Measurements from ENCODE around the gene ZNF552. TPM values are rescaled to one million over a fixed set of nuclear protein-coding genes. Genes with fewer than 3 reads are reported as not detected.
"Not testable (repeated sequence)": the region's sequence is repeated elsewhere in the genome, so short reads cannot be mapped to it uniquely, and the experiment has no call there.

The ZNF552 gene
- total and polyA plus RNA-seq, 8 donors, result 3.4 to 5.8 (median 4.1) TPM

DNA sequence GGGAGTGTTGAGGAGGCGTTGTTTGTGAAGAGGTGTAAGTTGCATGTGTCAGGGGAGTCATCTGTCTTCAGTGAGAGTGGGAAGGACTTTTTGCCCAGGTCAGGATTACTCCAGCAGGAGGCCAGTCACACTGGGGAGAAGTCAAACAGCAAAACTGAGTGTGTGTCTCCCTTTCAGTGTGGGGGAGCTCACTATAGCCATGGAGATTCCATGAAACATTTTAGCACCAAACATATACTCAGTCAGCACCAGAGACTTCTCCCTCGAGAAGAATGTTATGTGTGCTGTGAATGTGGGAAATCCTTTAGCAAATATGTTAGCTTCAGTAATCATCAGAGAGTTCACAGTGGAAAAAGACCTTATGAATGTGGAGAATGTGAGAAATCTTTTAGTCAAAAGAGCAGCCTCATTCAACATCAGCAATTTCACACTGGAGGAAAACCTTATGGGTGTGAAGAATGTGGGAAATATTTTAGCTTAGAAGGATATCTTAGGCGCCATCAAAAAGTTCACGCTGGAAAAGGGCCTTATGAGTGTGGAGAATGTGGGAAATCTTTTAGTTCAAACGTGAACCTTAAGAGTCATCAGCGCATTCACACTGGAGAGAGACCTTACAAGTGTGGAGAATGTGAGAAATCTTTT, 26.5 kb upstream of the ZNF552 start:
- DNase-seq (no peak), FAIRE-seq (no peak), ATAC-seq (no peak)
- WGBS, 2 donors, result 73 to 87% methylated on average over 6 of the region's 6 CpGs
- intact Hi-C loops (cut with DNase I), result no loop called here
- Histone ChIP-seq H3K36me3 (peaks cover 0 to 7% (median 6%) of the 10 kb centered on the region in 3 donors), H3K9me3 (no peaks in the 10 kb centered on the region), H3K4me3 (no peak overlapping the region), H3K27me3 (no peaks in the 10 kb centered on the region), H3K4me1 (no peaks in the 10 kb centered on the region), H3K27ac (no peak overlapping the region)
- TF ChIP-seq, protein P1, sequence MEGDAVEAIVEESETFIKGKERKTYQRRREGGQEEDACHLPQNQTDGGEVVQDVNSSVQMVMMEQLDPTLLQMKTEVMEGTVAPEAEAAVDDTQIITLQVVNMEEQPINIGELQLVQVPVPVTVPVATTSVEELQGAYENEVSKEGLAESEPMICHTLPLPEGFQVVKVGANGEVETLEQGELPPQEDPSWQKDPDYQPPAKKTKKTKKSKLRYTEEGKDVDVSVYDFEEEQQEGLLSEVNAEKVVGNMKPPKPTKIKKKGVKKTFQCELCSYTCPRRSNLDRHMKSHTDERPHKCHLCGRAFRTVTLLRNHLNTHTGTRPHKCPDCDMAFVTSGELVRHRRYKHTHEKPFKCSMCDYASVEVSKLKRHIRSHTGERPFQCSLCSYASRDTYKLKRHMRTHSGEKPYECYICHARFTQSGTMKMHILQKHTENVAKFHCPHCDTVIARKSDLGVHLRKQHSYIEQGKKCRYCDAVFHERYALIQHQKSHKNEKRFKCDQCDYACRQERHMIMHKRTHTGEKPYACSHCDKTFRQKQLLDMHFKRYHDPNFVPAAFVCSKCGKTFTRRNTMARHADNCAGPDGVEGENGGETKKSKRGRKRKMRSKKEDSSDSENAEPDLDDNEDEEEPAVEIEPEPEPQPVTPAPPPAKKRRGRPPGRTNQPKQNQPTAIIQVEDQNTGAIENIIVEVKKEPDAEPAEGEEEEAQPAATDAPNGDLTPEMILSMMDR (IDR thresholded peaks at IDR 0.05), result no peak

DNA sequence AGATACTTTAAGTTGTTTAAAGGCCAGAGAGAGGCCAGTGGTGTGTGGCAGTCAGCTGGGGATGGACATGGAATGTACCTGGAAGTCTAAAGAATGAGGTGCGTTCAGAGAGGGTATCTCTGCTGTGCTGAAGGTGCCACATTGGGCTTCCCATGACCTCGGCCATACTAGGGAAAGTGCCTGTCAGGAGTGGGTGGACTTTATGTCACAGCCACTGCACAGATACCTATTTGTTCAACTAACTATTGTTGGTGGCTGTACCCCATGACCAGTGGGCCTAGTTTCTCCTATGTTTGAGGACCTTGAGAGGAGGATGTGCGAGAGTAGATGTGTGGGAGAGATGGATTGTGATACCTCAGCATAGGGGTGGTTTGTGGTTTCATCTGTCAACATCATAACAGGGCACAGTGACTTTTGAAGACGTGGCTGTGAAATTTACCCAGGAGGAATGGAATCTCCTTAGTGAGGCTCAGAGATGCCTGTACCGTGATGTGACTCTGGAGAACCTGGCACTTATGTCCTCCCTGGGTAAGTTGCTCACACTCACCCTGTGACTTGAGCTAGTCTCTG, 24.0 kb upstream of the ZNF552 start:
- DNase-seq; ATAC-seq; FAIRE-seq; H3K4me3 ChIP-seq; H3K36me3 ChIP-seq; H3K4me1 ChIP-seq; H3K27ac ChIP-seq; H3K27me3 ChIP-seq; H3K9me3 ChIP-seq; intact Hi-C loops (cut with DNase I): not testable (repeated sequence)
- 89 to 96% methylated on average over 5 of the region's 5 CpGs for WGBS, 2 donors

DNA sequence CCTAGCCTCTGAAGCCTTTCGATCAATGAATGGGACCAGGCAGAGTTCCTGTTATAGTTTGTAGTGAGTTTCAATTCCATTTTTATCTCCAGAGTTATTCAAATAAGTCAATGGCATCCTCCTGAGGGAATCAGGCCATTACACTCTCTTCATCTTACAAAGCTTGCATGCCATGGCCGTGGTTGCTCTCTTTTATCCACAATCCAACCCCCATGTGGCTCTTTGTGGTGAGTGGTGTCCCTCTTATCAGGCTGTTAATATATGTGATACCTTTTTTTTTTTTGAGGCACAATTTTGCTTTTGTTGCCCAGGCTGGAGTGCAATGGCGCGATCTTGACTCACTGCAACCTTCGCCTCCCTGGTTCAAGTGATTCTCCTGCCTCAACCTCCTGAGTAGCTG, 22.3 kb upstream of the ZNF552 start:
- H3K9me3 ChIP-seq; H3K36me3 ChIP-seq; H3K27me3 ChIP-seq; H3K4me1 ChIP-seq; H3K4me3 ChIP-seq; intact Hi-C loops (cut with DNase I); ATAC-seq; DNase-seq; H3K27ac ChIP-seq; FAIRE-seq: not testable (repeated sequence)
- 94 to 98% methylated on average over 5 of the region's 5 CpGs for WGBS, 2 donors

DNA sequence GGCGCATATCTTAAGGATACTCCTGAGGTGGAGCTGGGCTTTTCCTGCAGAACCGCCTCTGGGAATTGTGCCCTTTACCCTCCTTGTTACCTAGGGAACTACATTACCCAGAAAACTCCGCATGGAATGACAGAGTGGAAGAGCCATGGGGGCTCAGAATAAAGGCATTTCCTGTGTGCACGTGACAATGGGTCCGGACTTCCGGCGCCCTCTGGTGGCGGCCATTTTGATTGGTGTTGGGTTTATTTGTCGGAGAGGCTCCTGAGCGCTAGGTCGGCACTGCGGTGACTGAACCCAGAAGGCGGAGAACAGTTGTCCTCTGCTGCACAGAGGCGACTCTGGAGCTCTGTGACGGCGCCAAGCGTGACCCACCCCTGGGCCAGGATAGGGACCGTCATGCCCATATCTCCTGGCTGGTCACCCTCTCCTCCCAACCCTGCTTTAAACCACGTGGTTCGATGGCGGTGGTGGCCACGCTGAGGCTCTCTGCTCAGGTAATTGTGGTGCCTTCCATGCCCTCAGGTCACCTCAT, 15.4 kb upstream of the ZNF552 start, which contains the start of gene ZNF587B:
Gene ZNF587B, plus strand, starts transcription at position 229 of the 532 bp plus-strand sequence. Its CDS starts 230 bp downstream, at position 459.
- peaks cover 0 to 5% (median 0%) of the 10 kb centered on the region in 3 donors for H3K36me3 ChIP-seq
- TF ChIP-seq, protein P1 (IDR thresholded peaks at IDR 0.05), result peak in 3 of 4 donors; percentile 11 to 19 (median 15)
- H3K27ac ChIP-seq, result peak within 1 kb of the TSS in 1 of 4 donors; percentile 18
- FAIRE-seq (no peak), DNase-seq (peak in 4 of 6 donors; percentile 61 to 65 (median 64)), ATAC-seq (peak; percentile 68 to 90 (median 82))
- H3K9me3 ChIP-seq, result no peaks in the 10 kb centered on the region
- H3K4me1 ChIP-seq, result no peaks in the 10 kb centered on the region
- H3K27me3 ChIP-seq, result no peaks in the 10 kb centered on the region
- H3K4me3 ChIP-seq, result peak within 1 kb of the TSS in 2 of 4 donors; percentile 27 to 33
- intact Hi-C loops (cut with DNase I), result no loop called here
- 50 to 54% methylated on average over 22 of the region's 22 CpGs for WGBS, 2 donors

DNA sequence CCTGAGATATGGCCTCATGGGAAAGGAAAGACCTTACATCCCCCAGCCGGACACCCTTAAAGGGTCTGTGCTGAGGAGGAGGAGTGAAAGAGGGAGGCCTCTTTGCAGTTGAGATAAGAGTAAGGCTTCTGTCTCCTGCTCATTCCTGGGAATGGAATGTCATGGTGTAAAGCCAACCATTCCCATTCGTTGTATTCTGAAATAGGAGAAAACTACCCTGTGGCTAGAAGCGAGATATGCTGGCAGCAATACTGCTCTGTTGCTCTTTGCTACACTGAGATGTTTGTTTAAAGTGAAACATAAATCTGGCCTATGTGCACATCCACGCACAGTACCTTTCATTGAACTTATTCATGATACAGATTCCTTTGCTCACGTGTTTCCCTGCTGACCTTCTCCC, 14.6 kb upstream of the ZNF552 start:
- no peak overlapping the region for H3K27ac ChIP-seq
- H3K9me3 ChIP-seq, result no peaks in the 10 kb centered on the region
- ATAC-seq (no peak), DNase-seq (no peak), FAIRE-seq (no peak)
- intact Hi-C loops (cut with DNase I), result no loop called here
- TF ChIP-seq, protein P1 (IDR thresholded peaks at IDR 0.05), result no peak
- H3K36me3 ChIP-seq, result peaks cover 0 to 5% (median 0%) of the 10 kb centered on the region in 3 donors
- H3K27me3 ChIP-seq, result no peaks in the 10 kb centered on the region
- H3K4me1 ChIP-seq, result no peaks in the 10 kb centered on the region
- 51 to 58% methylated on average over 5 of the region's 5 CpGs for WGBS, 2 donors
- H3K4me3 ChIP-seq, result no peak overlapping the region

DNA sequence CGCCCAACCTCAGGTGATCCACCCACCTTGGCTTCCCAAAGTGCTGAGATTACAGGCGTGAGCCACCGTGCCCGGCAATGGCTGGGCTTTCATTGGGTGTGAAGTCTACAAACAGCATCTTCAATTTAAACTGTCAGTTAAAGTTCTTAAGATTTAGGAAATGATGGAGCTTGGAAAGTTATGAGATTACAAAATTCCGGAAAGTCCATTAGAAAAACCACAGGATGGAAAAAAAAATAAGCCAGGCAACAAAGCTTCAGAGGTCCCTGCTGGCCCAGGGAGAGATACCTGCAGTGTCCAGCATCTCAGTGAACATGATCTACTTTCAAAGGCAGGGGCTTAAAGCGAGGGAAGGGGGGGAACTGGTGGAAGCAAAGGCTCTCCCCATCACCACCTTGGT, 10.8 kb upstream of the ZNF552 start:
- DNase-seq, result no peak
- no peak overlapping the region for H3K27ac ChIP-seq
- intact Hi-C loops (cut with DNase I), result no loop called here
- no peak for ATAC-seq
- WGBS, 2 donors, result 91 to 92% methylated on average over 6 of the region's 6 CpGs
- H3K27me3 ChIP-seq, result no peaks in the 10 kb centered on the region
- no peaks in the 10 kb centered on the region for H3K9me3 ChIP-seq
- H3K4me3 ChIP-seq, result no peak overlapping the region
- H3K4me1 ChIP-seq, result peaks cover 6 to 25% (median 7%) of the 10 kb centered on the region in 3 donors
- TF ChIP-seq, protein P1 (IDR thresholded peaks at IDR 0.05), result no peak
- no peak for FAIRE-seq
- no peaks in the 10 kb centered on the region for H3K36me3 ChIP-seq

DNA sequence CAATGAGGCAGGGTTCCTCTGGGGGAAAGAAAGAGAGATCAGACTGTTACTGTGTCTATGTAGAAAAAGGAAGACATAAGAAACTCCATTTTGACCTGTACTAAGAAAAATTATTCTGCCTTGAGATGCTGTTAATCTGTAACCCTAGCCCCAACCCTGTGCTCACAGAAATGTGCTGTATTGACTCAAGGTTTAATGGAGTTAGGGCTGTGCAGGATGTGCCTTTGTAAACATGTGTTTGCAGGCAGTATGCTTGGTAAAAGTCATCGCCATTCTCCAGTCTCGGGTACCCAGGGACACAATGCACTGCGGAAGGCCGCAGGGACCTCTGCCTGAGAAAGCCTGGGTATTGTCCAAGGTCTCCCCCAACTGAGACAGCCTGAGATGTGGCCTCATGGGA, 8.9 kb upstream of the ZNF552 start:
- H3K4me3 ChIP-seq; H3K9me3 ChIP-seq; DNase-seq; intact Hi-C loops (cut with DNase I); H3K36me3 ChIP-seq; FAIRE-seq; H3K27me3 ChIP-seq; ATAC-seq: not testable (repeated sequence)
- peak overlapping the region in 2 of 4 donors; percentile 7 to 9 for H3K27ac ChIP-seq
- WGBS, 2 donors, result 46 to 48% methylated on average over 4 of the region's 4 CpGs
- H3K4me1 ChIP-seq, result peaks cover 6 to 25% (median 7%) of the 10 kb centered on the region in 3 donors

DNA sequence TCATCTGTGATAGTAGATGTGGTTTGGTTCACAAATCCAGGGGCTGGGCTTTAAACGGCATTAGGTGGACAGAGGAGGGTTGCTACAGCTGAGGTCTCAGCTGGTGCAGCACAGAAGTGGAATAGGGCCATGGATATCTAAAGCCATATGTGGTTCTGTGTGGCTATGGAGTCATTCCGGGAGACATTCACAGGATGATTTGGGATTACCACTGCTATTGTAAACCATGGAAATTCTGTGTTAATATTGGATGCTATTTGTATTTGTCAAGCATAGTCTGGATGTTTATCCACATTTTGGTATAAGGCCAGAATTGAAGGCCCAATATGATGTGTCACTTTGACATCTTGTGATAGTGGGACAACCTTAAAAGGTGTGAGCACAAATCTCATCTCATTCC, 8.4 kb upstream of the ZNF552 start:
- H3K27me3 ChIP-seq; FAIRE-seq; DNase-seq; H3K9me3 ChIP-seq; H3K36me3 ChIP-seq; H3K4me3 ChIP-seq; ATAC-seq; intact Hi-C loops (cut with DNase I): not testable (repeated sequence)
- peak overlapping the region in 1 of 4 donors; percentile 12 for H3K27ac ChIP-seq
- H3K4me1 ChIP-seq, result peaks cover 6 to 25% (median 7%) of the 10 kb centered on the region in 3 donors
- 47 to 53% methylated on average over 2 of the region's 2 CpGs for WGBS, 2 donors

Measured in pancreas (tissue), 10 donors.